A549 (cell line): Measurements from ENCODE around the gene IL19.

Experiments
- CTCF ChIP-seq: fragments of >200 bp; sonication (Bioruptor Twin); formaldehyde crosslinking; IDR thresholded peaks from 3 replicates; pipeline ENCODE4 v1.5.1; 2016
- MYC ChIP-seq: IDR thresholded peaks from 2 replicates; pipeline ENCODE4 v1.6.1; 2012; ENCODE audit warnings: mild to moderate bottlenecking, inconsistent platforms, low read length, improper control_type of control experiment, borderline replicate concordance

GRCh38 chr1:206834711-206835110, 64.1 kb downstream of the IL19 start:
- no peak for TF ChIP-seq CTCF
- TF ChIP-seq MYC: no peak
